Stimulated activated CD4-positive, alpha-beta T cell treated with anti-CD3 and anti-CD28 coated beads, Interleukin-2, amount 100 ng/mL, for 48 hours (primary cell): ENCODE data around the gene SPOP.
"Not testable (repeated sequence)": the region's sequence is repeated elsewhere in the genome, so short reads cannot be mapped to it uniquely, and the experiment has no call there.

Experiments
- DNase-seq, 2 donors: peaks; one replicate each; pipeline ENCODE4 v3.0.0-alpha.2; 2020

The SPOP gene

GRCh38 chr17:49694847-49695697, 17.2 kb upstream of the SPOP start:
- DNase-seq = peak; percentile 73 to 78

- DNase-seq = no peak
These were observed 14.9 kb upstream of the SPOP start for GRCh38 chr17:49692751-49693150.

- DNase-seq = no peak
These were observed 13.8 kb upstream of the SPOP start for GRCh38 chr17:49691677-49692191.

- DNase-seq = no peak
These were observed 13.3 kb upstream of the SPOP start for GRCh38 chr17:49691086-49691676.

GRCh38 chr17:49690256-49690655, 12.4 kb upstream of the SPOP start:
- DNase-seq = no peak

- no peak for DNase-seq
These were observed 11.0 kb upstream of the SPOP start for GRCh38 chr17:49688848-49689247.

GRCh38 chr17:49687878-49688491, 10.1 kb upstream of the SPOP start:
- peak in 1 of 2 donors; percentile 19 for DNase-seq

- no peak for DNase-seq
These were observed 3.4 kb upstream of the SPOP start for GRCh38 chr17:49681106-49681979.

GRCh38 chr17:49680314-49680713, 2.4 kb upstream of the SPOP start:
- no peak for DNase-seq

GRCh38 chr17:49677134-49677932, 564 bp downstream of the SPOP start:
- peak; percentile 94 to 96 for DNase-seq

- DNase-seq = no peak
These were observed 1.5 kb downstream of the SPOP start for GRCh38 chr17:49676276-49676868.

GRCh38 chr17:49674507-49674906, 3.4 kb downstream of the SPOP start:
- no peak for DNase-seq

- DNase-seq = not testable (repeated sequence)
These were observed 4.2 kb downstream of the SPOP start for GRCh38 chr17:49673679-49674078.

GRCh38 chr17:49670641-49671040, 7.3 kb downstream of the SPOP start:
- no peak for DNase-seq

GRCh38 chr17:49670002-49670401, 7.9 kb downstream of the SPOP start:
- DNase-seq = no peak

- DNase-seq = no peak
These were observed 10.0 kb downstream of the SPOP start for GRCh38 chr17:49667854-49668253.

- DNase-seq = no peak
These were observed 13.1 kb downstream of the SPOP start for GRCh38 chr17:49664706-49665211.

GRCh38 chr17:49659661-49660382, 18.1 kb downstream of the SPOP start:
- DNase-seq = no peak

GRCh38 chr17:49656247-49656646, 21.6 kb downstream of the SPOP start:
- no peak for DNase-seq

GRCh38 chr17:49647256-49647585, 30.7 kb downstream of the SPOP start:
- DNase-seq = no peak
